DOHH2 (cell line): ENCODE results near the gene IFITM10.

Source experiments
- H3F3A ChIP-seq: fragments of 200-600 bp; sonication (generic), shearing (Covaris generic); 2 replicates; pipeline ENCODE4 v1.6.0; 2016; ENCODE audit warnings: antibody characterized with exemption, mild to moderate bottlenecking; ENCODE audit not compliant: control insufficient read depth, insufficient read depth
- H3K27ac ChIP-seq: fragments of 200-600 bp; sonication (generic); 2 replicates; pipeline ENCODE4 v1.5.1; 2014; ENCODE audit warnings: low read depth, mild to moderate bottlenecking, low read length, moderate library complexity
- H3K27me3 ChIP-seq: fragments of 200-600 bp; sonication (generic); 2 replicates; pipeline ENCODE4 v1.6.1; 2014; ENCODE audit warnings: mild to moderate bottlenecking, low read length, mixed read lengths; ENCODE audit not compliant: control insufficient read depth
- H3K36me3 ChIP-seq: fragments of 200-600 bp; sonication (generic); 2 replicates; pipeline ENCODE4 v1.6.1; 2014; ENCODE audit warnings: mild to moderate bottlenecking, low read length, moderate library complexity, mixed read lengths; ENCODE audit not compliant: control insufficient read depth
- H3K4me1 ChIP-seq: fragments of 200-600 bp; sonication (generic); 2 replicates; pipeline ENCODE4 v1.6.1; 2014; ENCODE audit warnings: mild to moderate bottlenecking, low read length, mixed read lengths; ENCODE audit not compliant: control insufficient read depth
- H3K4me2 ChIP-seq: fragments of 200-600 bp; sonication (generic); 2 replicates; pipeline ENCODE4 v1.6.0; 2014; ENCODE audit warnings: mild to moderate bottlenecking, low read length, moderate library complexity
- H3K4me3 ChIP-seq: fragments of 200-600 bp; sonication (generic); 2 replicates; pipeline ENCODE4 v1.5.1; 2014; ENCODE audit warnings: mild to moderate bottlenecking, low read length, mixed read lengths
- H3K79me2 ChIP-seq: fragments of 200-600 bp; sonication (generic); 2 replicates; pipeline ENCODE4 v1.6.1; 2014; ENCODE audit warnings: mild to moderate bottlenecking, low read length, mixed read lengths; ENCODE audit not compliant: control insufficient read depth
- H3K9me2 ChIP-seq: fragments of 200-600 bp; sonication (generic); replicated peaks from 2 replicates; pipeline ENCODE4 v1.6.1; 2014; ENCODE audit warnings: mild to moderate bottlenecking, low read length, mixed read lengths; ENCODE audit not compliant: control insufficient read depth
- H3K9me3 ChIP-seq: fragments of 200-600 bp; sonication (generic); 2 replicates; pipeline ENCODE4 v1.6.1; 2014; ENCODE audit warnings: antibody characterized with exemption, low read length, mixed read lengths; ENCODE audit not compliant: control insufficient read depth, insufficient read depth
- H4K20me1 ChIP-seq: fragments of 200-600 bp; sonication (generic); 2 replicates; pipeline ENCODE4 v1.6.0; 2014; ENCODE audit warnings: low read depth, mild to moderate bottlenecking, antibody characterized with exemption, low read length, moderate library complexity; ENCODE audit not compliant: control insufficient read depth, insufficient read depth
- CTCF ChIP-seq: fragments of 200-600 bp; sonication (generic); IDR thresholded peaks from one replicate; pipeline ENCODE4 v1.5.1; 2014; ENCODE audit warnings: antibody characterized with exemption, mild to moderate bottlenecking, low read depth, low read length; ENCODE audit not compliant: poor library complexity, severe bottlenecking
- EZH2phosphoT487 ChIP-seq: fragments of 200-600 bp; sonication (generic); IDR thresholded peaks from 2 replicates; pipeline ENCODE4 v1.6.1; 2017; ENCODE audit warnings: borderline replicate concordance, mild to moderate bottlenecking, antibody characterized with exemption, low read length, moderate library complexity, mixed read lengths

The IFITM10 gene

GRCh38 chr11:1752907-1753228, 2.5 kb upstream of the IFITM10 start:
- Histone ChIP-seq H3K79me2 (no peaks in the 10 kb centered on the region), H3K4me1 (peaks cover 5% of the 10 kb centered on the region), H3K4me2 (no peak overlapping the region), H3F3A (no peaks in the 10 kb centered on the region), H3K9me2 (no peaks in the 10 kb centered on the region), H3K4me3 (no peak overlapping the region), H4K20me1 (no peaks in the 10 kb centered on the region), H3K27me3 (no peaks in the 10 kb centered on the region), H3K9me3 (no peaks in the 10 kb centered on the region), H3K36me3 (no peaks in the 10 kb centered on the region), H3K27ac (no peak overlapping the region)
- no peak for TF ChIP-seq EZH2phosphoT487
- TF ChIP-seq CTCF = no peak

GRCh38 chr11:1751999-1752906, 1.9 kb upstream of the IFITM10 start:
- H3K4me2 ChIP-seq = no peak overlapping the region
- H3K9me3 ChIP-seq = no peaks in the 10 kb centered on the region
- H3K27ac ChIP-seq = no peak overlapping the region
- TF ChIP-seq CTCF (no peak), EZH2phosphoT487 (no peak)
- no peak overlapping the region for H3K4me3 ChIP-seq
- H3F3A ChIP-seq = no peaks in the 10 kb centered on the region
- H3K36me3 ChIP-seq = no peaks in the 10 kb centered on the region
- H3K9me2 ChIP-seq = no peaks in the 10 kb centered on the region
- H3K79me2 ChIP-seq = no peaks in the 10 kb centered on the region
- H3K27me3 ChIP-seq = no peaks in the 10 kb centered on the region
- no peaks in the 10 kb centered on the region for H4K20me1 ChIP-seq
- no peaks in the 10 kb centered on the region for H3K4me1 ChIP-seq

- Histone ChIP-seq H3K9me2 (no peaks in the 10 kb centered on the region), H3K4me2 (no peak overlapping the region), H3K27ac (no peak overlapping the region), H3K4me1 (no peaks in the 10 kb centered on the region), H3K36me3 (no peaks in the 10 kb centered on the region), H3K9me3 (peaks cover 5% of the 10 kb centered on the region; the same call in 1 of the 2 replicates), H3K79me2 (no peaks in the 10 kb centered on the region), H4K20me1 (no peaks in the 10 kb centered on the region), H3K27me3 (no peaks in the 10 kb centered on the region), H3F3A (no peaks in the 10 kb centered on the region), H3K4me3 (no peak overlapping the region)
- TF ChIP-seq CTCF = no peak
- TF ChIP-seq EZH2phosphoT487 = no peak
Observed at GRCh38 chr11:1751531-1751921, 1.1 kb upstream of the IFITM10 start.
